Right lung (tissue), 10 donors: ENCODE measurements around the gene KCTD8. TPM values are rescaled to one million over a fixed set of nuclear protein-coding genes. Genes with fewer than 3 reads are reported as not detected.

Experiments
- DNase-seq, 2 donors: peaks; one replicate each; pipeline ENCODE4 v3.0.0-alpha.2; 2013
- long read RNA-seq, 8 donors: transcript quantifications; one replicate each; lab custom pipeline, GENCODE V29; 2026
- polyA plus RNA-seq, 5 donors: library from polyadenylated mRNA; unstranded; fragments of 120-200 nt; gene quantifications; one replicate each; pipeline versions ENCODE4 v1.2.1 to v1.2.3, GENCODE V29; 2013; ENCODE audit warnings: inconsistent platforms in 1 of 5, low replicate concordance in 1 of 5; ENCODE audit not compliant: insufficient read length in 5 of 5, insufficient read depth in 1 of 5

Gene KCTD8
- polyA plus RNA-seq = under 1 TPM; 0.04 to 0.55 (median 0.17) TPM
- long read RNA-seq, donor 1 = 0 reads
- long read RNA-seq, donor 2 = 0 reads
- long read RNA-seq, donor 3 = 0 reads
- long read RNA-seq, donor 4 = 0 reads
- long read RNA-seq, donor 5 = 0 reads
- long read RNA-seq, donor 6 = 0 reads
- long read RNA-seq, donor 7 = 0 reads
- long read RNA-seq, donor 8 = 0 reads

DNA sequence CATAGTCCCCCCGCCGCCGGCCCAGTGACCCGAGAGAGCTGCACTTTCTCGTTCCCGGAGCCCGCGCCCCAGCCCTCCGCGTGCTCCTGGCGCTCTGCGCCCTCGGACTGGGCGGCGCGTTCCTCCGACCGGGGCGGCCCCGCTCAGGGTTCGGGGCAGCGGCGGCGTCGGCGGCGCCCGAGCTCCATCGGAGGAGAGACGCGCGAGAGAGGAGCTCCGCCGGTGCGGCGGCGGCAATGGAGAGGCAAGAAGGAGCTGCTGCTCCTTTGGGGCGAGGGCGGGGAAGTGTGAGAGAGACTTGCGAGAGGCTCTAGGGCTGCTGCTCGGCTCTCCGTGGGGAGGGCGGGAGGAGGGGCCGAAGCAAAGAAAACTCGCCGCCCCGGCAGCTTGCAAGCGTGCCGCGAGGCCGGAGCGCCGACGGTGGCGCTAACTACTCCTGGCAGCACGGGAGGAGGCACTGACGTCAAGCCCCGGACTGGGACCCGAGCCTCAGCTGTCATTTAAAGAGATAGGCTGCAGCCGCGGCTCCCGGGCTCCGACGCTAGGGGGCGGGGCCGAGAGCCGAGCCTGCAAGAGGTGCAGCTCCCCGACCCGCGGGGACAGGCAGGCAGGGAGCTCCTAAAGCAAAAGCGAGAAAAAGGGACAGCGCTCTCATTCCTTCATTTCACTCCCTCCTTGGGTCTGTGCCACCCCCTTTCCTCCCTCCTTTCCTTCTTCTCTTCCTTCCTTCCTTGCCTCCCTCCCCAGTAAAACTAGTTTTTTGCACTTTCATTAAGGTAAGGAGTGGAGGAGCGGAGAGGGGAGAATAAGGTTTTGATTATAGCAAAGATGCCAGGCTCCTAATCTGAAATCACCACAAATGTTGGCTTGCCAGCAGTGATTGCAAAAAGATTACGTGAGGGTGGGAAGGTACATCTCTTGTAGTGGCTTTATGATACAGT lies at the start of gene KCTD8:
TSS of gene KCTD8 (minus strand) at position 289 of the 941 bp plus-strand sequence.
- peak; percentile 71 to 73 for DNase-seq

DNA sequence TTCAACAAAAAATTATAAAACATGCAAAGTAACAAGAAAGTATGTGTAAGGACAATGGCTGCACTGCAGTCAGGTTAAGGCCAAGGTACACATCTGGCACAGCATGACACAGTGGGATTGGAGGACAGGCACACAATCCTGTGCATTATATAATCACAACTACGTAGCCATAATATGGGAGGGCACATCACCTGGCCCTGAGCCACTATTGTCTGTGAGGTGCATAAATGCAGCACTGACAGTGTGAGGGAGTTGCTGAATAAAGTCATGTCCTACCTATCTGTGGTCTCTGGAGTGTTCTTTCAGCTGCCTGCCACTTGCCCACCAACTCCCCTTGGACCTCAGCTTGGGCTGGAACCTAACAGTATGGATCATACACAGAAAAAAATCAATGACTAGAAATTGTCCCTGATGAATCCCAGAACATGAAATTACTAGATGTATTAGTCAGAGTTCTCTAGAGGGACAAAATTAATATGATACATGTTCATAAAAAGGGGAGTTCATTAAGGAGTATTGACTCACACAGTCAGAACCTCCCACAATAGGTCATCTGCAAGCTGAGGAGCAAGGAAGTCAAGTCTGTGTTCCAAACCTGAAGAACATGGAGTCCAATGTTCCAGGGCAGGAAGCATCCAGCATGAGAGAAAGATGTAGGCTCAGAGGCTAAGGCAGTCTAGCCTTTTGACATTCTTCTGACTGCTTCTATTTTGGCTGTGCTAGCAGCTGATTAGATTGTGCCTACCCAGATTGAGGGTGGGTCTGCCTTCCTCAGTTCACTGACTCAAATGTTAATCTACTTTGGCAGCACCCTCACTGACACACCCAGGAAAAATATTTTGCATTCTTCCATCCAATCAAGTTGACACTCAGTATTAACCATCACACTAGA lies 46.4 kb upstream of the KCTD8 start:
- DNase-seq = no peak

DNA sequence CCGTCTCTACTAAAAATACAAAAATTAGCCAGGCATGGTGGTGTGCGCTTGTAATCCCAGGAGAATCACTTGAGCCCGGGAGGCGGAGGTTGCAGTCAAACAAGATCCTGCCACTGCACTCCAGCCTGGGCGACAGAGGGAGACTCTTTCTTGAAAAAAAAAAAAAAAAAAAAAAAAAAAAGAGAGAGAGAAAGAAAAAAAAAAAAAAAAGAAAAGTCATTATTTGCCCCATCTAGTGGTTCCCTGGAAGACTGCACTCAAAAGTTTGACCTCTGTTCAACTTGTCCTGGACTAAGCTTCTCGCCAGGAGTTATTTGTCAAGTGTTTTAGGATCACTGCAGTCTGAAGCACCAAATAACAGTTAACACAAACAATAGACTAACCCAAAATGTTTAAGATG lies 45.3 kb upstream of the KCTD8 start:
- no peak for DNase-seq

DNA sequence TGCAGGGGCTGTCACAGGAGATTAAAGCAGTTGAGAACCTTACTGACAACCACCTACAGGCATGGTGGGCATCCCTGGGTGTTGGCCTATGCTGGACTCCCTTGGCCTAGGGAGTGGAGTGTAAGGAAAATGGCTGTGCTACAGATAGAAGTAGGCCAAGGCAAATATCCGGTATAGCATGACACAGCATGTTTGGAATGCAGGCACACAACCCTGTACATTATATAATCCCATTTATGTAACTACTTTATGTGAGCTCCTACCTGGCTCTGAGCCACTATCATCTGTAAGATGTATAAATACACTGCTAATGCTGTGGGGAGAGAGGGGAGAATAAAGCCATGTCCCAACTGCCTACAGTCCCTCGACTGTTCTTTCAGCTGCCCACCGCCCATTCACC lies 38.7 kb upstream of the KCTD8 start:
- DNase-seq = no peak

DNA sequence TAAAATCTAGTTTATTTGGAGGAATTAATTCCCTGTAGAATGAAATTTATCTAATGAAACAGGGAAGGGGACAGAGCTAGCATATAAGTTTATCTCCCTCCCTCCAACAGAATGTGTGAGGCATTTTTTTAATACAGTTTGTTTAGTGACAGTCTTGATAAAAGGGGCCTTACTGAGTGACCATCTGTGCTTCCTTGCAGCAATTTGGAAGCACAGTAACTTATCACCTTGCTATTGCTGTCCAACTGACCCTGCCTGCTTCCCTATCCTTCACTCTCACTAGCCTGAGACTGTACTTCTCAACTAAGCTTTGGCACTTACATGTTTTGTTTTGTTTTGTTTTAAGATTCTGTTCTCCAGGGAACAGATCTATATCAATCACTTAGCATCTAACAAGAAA lies 31.1 kb upstream of the KCTD8 start:
- no peak for DNase-seq

DNA sequence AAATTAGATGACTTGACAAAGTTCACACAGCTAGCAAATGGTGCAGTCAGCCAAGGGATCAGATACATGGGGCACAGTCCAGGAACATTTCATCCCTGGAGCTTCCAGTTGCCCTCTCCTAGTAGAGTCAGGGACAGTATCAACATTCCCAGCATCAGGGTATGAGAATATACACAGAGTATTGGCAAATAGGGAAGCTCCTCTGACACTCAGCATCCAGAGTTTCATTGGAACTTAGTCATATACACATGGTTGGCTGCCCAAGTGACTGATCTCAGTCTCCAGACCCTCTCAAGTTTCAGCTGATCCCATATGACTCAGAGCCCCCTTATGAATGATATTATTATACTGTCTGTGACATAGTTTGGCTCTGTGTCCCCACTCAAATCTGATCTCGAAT lies 13.7 kb upstream of the KCTD8 start:
- DNase-seq = no peak

DNA sequence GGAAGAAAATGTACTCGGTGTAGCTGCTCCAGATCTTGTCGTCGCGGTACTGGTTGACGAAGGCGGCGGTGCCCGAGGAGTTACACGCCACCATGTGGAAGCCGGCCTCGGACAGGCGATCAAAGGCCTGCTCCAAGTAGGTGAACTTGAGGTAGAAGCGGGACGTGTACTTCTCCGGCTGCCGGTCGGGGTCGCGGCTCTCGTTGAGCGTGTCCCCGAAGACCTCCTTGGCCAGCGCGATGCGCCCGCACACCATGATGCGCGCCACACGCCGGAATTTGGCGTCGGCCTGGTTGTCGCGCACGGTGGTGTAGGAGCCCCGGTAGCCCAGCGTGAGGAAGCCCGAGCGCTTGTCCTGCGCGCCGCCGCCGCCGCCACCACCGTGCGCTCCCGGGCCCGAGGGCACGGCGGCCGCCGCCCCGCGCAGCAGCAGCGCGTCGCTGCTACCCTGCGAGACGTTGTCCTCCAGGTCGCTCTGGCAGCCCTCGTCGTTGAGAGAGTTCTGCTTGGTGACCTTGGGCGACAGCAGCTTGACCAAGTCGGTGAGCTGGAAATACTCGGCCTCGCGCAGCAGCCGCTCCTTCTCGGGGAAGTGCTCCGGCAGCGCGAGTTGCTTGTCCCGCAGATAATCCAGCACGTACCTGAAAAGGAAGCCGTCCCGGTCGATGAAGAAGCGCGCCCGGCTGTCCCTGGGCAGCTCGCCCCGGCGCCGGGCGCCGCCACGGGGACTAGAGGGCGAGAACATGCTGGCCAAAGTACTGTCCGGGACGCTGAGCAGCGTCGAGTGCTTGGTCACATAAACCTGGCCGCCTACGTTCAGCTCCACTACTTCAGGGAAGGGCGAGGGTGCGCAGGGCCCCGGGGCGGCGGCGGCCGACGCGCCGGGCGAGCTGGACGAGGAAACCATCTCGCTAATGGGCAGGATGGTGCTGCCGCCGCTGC lies 775 bp downstream of the KCTD8 start:
- DNase-seq = peak; percentile 10 to 19

DNA sequence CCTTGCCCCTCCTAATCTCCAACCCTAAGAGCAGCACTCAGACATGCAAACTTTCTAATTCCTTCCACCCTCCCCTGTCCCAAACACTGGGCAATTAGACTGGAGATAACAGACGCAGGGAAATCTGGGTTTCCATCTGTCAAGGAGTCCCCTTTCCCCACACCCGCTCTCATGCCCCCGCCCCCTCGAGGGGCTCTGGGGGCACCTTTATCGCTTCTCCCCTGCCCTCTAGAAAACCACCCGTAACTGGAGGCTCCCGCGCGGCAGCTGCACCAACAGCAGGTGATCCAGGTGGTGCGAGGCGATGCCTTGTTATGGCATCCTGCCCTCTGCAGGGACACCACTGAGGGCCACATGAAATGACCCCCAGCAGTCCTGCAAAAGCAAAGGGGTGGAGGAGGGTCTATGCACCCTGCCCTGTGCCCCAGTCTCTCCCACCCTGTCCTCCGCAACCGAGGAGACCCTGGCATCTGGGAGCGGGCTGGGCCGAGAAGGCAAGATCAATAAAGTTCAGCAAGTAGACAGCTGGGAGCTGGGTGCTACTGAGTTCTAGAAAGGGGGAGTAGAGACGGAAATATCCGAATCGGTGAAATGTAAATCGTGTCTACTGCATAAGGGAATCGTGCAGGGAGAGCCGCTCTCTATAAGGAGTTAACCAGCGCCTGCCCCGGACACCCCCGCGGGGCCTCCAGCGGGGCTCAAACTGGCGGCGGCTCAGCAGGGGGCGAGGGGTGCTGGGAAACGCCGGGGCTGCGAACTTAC lies 1.6 kb downstream of the KCTD8 start:
- no peak for DNase-seq

DNA sequence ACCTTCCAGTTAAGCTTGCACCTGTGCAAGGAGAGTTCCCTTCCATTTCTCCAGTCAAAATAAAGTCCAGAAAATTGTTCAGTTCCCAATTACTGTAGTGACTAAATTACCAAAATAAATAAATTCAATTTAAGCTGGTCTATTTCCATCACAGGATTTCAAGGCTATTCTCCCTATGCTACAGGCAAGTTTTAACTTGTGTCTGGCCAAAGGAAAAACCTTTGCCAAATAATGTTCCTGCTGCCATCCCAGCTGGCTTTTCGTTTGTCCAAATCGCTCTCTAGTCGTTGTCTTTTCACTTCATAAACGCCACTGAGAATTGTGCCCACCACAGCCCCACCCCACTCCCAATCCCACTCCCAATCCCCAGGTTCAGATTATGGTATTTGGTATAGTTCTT lies 2.4 kb downstream of the KCTD8 start:
- no peak for DNase-seq

DNA sequence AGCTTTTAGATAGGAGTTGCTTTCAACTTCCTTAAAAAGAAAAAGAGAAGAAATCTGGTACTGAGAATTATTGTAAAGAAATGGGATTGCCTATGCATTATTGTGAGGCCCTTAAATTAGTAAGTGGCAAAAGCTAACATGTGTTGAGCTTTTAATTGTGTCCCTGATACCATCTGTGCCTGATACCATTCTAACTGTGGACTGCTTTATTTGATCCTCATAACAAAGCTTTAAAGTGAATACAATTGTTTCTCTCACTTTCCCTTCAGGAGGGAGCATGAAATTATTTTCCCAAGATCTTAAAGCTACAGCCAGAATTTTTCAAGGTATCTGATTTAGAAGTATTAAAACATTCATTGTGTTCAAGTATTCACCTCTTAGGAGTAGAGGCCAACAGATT lies 9.9 kb downstream of the KCTD8 start:
- DNase-seq = no peak

DNA sequence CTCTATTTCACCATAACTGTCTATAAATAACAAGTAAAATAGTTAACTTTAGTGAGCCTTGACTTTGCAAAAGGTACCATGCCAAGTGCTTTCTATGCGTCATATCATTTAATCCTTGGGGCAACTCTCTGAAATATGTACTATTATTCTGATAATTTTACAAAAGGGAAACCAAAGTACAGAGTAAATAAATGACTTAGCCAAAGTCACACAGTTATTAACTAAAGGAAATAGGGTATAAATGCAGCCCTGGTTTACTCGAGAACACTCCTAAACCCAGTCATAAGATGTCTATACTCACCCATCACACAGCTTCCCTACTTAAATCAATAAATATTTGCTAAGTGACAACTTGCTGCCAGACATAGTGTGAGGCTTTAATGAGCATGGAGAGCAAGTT lies 14.4 kb downstream of the KCTD8 start:
- no peak for DNase-seq

DNA sequence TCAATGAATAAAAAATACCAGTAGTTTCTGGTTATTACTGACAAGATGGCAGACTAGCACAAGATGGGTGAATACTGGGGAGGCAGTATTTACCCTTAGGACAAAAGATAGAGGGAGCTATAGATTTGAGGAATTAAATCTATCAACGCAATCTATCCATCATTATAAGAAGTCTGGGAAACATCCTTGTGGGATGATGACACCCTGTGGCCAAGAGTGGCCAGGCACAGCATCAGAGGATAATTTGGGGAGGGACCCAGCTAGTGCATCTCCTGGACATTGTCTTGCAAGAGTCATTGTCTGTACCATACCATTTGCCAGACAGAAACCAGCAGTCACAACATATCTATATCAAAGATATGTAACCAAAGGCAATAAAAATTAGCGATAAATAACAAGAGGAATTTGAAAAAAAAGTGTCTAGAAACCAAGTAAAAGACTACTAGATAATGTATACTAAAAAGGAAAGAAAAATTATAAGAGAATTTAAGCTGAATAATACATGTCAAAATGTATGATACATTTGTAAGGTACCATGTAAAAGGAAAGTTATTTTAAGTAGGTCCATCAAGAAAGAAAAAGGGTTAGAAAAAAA lies 22.9 kb downstream of the KCTD8 start:
- DNase-seq = no peak

DNA sequence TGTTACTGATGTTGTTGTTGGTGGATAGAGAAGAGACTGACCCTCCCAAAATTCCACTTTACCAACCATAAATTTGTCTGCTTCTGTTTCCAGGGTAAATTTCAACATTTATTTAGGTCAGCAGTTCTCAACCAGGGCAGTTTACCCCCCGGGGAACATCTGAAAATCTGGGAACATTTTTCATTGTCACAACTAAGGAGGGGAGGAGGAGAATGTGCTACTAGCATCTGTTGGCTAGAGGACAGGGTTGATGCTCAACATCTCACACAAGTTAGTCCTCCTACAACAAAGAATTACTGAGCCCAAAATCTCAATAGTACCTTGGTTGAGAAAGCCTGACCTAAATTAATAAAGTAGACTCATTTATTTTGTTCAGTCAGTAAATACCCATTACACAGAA lies 25.7 kb downstream of the KCTD8 start:
- DNase-seq = no peak

DNA sequence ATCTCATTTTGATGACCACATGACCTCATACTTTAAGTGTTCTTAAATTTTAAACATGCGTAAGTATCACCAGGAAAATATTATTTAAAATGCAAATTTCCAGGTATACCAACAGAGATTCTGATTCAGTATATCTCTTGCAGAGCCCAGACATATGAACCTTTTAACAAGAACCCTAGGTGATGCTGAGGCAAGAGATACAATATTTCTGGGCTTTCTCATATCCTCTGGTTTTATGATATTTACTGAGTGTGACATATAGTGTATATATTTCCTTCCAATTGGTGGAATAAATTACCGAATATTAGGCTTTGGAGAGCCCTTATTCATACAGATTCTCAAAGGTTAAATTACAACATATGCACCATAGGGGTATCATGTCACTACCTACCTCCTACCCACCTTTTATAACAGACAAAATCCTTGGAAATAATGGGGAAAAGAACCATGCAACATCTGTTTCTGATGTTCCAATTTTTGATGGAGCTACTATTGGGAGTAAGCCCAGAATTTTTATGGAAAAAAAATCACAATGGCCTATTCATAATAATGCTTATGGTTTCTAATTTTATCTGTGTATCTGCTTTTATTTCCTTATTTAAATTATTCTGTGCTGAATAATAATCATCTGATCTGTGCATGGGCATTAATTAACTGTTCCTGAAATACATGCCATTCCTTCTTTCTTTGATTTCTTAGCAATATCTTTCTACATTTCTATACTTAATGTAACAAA lies 27.1 kb downstream of the KCTD8 start:
- DNase-seq = no peak

DNA sequence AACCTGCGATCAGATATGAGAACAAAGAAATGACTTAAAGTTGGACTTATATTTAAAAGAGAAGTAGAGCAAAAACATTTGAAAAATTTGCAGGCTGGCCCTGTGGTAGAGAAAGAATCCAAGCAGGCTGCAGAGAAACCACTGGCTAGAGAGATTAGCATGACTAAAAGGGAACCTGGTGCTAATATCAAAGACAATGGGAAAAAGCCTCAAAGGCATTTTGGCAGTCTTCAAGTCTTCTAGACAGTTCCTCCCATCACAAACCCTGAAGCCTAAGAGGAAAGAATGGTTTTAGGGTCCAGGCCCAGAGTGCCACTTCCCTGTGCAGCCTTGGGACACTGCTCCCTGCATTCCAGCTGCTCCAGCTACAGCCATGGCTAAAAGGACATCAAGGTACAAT lies 33.4 kb downstream of the KCTD8 start:
- DNase-seq = no peak

DNA sequence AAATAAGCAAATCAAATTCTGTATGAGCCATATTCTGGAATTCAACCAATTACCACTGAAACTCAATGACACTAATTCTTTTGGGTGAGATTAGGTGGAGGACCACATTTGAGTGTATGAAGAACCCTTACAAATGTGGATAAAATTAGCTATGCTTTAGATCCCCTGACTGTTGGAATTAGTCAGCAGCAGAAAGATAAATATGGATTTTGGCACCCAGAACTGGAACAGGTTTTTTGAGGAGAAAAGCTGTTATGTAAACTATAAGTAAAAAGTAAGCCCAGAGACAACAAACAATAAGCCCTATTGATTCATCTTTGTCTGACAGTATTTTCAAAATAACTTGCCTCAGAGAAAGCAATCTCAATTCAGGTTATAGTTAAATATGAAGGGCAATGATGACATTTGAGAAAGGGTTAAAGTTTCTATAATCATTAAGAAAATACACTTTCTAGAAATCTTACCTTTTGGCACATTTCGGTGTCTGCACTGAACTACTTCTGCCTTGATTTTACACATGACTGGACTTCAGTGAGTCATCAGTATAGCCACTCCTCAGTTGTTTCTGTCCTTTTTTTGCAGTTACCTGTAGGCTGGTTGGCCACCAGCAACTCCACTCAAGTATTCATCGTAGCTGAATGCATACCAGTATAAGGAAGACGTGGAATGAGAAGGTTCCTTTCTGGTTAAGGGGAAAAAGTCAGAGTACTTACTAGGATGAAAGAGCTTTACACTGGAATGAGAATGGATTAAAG lies 80.0 kb downstream of the KCTD8 start:
- no peak for DNase-seq

DNA sequence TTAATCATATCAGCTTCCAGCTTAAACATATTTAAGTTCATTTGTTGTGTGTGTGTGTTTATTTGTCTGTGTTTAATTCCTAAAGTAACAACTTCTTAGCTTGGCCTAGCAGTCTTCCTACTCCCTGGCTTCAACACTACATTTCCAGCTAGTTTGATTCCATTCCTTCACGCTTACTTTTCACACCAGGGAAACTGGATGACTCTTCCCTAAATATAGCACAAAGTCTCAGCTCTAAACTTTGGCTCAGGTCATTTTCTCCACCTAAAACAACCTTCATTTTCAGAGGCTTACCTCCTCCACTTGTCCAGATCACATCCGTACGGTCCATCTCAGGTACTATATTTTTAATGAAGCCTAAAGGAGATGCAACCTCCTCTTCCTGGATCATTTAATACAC lies 94.4 kb downstream of the KCTD8 start:
- DNase-seq = no peak

DNA sequence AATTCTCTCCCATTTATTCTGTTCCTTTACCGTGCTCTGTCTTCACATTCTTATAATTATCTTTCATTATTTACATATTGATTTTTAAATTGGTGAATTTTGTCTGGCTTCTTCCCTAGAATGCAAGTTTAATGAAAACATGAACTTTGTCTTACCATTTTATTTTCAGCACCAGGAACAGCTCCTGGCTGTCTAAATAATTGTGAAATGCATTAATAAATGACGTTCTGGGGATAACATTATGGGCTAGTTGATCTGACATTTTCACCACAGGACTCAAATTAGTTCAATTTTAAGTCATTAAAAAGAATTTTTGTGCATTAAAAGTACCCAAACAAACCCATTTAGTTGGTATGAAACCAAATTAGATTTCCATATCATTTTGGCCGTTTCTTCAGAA lies 97.5 kb downstream of the KCTD8 start:
- no peak for DNase-seq
